LHCN-M2 (cell line): ENCODE results near the gene PCDHB9. TPM values are rescaled to one million over a fixed set of nuclear protein-coding genes. Genes with fewer than 3 reads are reported as not detected.
A peak's percentile ranks its signal among the peaks of the same experiment; 100 is the strongest.
"Not testable (repeated sequence)": the region's sequence is repeated elsewhere in the genome, so short reads cannot be mapped to it uniquely, and the experiment has no call there.

Experiments used
- DNase-seq: peaks from one replicate; pipeline ENCODE4 v3.0.0-alpha.2; 2012; ENCODE audit warnings: low read depth
- total RNA-seq: library from RNA; depleted of rRNA; stranded (reverse); fragments of >200 nt; gene quantifications from 2 replicates; pipeline ENCODE4 v1.2.3, GENCODE V29; 2014

Gene PCDHB9
- total RNA-seq, 1 experiment from 2014 or later, result 2.8 TPM

DNA sequence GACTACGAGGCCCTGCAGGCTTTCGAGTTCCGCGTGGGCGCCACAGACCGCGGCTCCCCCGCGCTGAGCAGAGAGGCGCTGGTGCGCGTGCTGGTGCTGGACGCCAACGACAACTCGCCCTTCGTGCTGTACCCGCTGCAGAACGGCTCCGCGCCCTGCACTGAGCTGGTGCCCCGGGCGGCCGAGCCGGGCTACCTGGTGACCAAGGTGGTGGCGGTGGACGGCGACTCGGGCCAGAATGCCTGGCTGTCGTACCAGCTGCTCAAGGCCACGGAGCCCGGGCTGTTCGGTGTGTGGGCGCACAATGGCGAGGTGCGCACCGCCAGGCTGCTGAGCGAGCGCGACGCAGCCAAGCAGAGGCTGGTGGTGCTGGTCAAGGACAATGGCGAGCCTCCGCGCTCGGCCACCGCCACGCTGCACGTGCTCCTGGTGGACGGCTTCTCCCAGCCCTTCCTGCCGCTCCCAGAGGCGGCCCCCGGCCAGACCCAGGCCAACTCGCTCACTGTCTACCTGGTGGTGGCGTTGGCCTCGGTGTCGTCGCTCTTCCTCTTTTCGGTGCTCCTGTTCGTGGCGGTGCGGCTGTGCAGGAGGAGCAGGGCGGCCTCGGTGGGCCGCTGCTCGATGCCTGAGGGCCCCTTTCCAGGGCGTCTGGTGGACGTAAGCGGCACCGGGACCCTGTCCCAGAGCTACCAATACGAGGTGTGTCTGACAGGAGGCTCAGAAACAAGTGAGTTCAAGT lies 2.7 kb upstream of the PCDHB9 start:
- not testable (repeated sequence) for DNase-seq

DNA sequence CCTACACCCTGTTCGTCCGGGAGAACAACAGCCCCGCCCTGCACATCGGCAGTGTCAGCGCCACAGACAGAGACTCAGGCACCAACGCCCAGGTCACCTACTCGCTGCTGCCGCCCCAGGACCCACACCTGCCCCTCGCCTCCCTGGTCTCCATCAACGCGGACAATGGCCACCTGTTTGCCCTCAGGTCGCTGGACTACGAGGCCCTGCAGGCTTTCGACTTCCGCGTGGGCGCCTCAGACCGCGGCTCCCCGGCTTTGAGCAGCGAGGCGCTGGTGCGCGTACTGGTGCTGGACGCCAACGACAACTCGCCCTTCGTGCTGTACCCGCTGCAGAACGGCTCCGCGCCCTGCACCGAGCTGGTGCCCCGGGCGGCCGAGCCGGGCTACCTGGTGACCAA lies 1.7 kb downstream of the PCDHB9 start:
- DNase-seq, result not testable (repeated sequence)

DNA sequence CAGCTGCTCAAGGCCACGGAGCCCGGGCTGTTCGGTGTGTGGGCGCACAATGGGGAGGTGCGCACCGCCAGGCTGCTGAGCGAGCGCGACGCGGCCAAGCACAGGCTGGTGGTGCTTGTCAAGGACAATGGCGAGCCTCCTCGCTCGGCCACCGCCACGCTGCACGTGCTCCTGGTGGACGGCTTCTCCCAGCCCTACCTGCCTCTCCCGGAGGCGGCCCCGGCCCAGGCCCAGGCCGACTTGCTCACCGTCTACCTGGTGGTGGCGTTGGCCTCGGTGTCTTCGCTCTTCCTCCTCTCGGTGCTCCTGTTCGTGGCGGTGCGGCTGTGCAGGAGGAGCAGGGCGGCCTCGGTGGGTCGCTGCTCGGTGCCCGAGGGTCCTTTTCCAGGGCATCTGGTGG lies 2.2 kb downstream of the PCDHB9 start:
- not testable (repeated sequence) for DNase-seq

DNA sequence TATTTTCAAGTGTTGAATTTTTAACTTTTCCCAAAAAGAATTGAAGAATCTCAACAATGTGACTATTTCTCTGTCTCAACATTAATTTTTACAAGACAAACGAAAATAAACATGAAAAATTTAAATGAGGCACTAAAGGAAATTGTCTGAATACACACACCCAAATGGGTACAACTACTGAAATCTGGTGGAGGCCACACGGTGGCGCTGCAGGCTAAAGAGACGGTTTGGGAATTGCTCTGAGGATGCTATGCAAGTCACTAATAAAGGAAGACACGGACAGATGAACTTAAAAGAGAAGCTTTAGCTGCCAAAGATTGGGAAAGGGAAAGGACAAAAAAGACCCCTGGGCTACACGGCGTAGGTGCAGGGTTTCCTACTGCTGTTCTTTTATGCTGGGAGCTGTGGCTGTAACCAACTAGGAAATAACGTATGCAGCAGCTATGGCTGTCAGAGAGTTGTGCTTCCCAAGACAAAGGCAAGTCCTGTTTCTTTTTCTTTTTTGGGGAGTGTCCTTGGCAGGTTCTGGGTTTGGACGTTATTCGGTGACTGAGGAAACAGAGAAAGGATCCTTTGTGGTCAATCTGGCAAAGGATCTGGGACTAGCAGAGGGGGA lies 5.3 kb downstream of the PCDHB9 start, which contains the start of gene PCDHB10:
Gene PCDHB10, plus strand, starts transcription at position 244 of the 616 bp plus-strand sequence. Its CDS starts 200 bp downstream, at position 444.
- DNase-seq, result peak; percentile 26

DNA sequence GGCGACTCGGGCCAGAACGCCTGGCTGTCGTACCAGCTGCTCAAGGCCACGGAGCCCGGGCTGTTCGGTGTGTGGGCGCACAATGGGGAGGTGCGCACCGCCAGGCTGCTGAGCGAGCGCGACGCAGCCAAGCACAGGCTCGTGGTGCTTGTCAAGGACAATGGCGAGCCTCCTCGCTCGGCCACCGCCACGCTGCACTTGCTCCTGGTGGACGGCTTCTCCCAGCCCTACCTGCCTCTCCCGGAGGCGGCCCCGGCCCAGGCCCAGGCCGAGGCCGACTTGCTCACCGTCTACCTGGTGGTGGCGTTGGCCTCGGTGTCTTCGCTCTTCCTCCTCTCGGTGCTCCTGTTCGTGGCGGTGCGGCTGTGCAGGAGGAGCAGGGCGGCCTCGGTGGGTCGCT lies 7.4 kb downstream of the PCDHB9 start:
- not testable (repeated sequence) for DNase-seq

DNA sequence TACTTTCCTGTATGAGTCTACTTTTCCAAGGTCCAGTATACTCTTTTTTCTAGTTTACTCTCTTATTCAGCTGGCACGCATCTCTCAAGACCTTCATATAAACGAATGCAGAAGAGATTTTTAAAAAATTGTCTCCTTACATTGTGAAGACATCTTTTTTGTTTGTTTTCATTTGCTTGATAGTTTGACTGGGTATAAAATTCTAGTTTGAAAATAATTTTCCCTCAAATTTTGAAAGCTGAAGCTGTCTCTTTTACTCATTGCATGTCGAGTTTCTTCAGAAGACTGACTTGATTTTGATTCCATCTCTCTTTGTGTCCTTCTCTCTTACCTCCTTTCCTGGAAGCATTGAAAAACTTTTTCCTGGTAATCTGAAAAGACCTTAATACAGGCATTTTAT lies 9.4 kb downstream of the PCDHB9 start:
- DNase-seq, result no peak

DNA sequence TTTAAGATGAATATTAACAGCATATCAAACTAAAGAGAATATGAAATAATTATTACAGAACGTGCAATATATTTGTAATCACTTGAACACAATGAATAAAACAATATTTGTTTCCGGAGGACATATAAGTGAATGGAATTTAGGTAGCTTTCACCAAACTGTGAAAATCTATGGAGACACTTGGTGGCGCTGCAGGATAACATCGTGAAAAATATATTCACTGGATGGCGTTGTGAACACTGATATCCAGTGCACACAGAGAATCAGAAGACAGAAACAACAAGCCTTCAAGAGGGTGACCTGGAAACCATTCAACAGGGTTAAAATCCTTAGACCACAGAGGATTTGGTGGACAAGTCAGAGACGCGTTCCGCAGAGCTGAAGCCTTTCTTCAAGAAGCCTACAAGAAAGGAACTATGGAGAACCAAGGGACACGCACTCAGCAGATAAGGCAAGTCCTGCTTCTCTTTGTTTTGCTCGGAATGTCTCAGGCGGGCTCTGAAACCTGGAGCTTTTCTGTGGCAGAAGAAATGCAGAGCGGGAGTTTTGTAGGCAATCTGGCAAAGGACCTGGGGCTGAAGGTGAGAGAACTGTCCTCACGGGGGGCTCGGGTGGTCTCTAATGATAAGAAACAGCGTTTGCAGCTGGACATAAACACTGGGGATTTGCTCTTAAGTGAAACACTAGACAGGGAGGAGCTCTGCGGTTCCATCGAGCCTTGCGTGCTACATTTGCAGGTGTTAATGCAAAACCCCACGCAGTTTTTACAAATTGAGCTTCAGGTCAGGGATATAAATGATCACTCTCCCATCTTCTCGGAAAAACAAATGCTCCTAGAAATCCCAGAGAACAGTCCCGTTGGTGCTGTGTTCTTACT lies 12.6 kb downstream of the PCDHB9 start, which contains the start of gene PCDHB11:
Gene PCDHB11, plus strand, starts transcription at position 269 of the 877 bp plus-strand sequence. Its CDS starts 148 bp downstream, at position 417.
- peak; percentile 33 for DNase-seq

DNA sequence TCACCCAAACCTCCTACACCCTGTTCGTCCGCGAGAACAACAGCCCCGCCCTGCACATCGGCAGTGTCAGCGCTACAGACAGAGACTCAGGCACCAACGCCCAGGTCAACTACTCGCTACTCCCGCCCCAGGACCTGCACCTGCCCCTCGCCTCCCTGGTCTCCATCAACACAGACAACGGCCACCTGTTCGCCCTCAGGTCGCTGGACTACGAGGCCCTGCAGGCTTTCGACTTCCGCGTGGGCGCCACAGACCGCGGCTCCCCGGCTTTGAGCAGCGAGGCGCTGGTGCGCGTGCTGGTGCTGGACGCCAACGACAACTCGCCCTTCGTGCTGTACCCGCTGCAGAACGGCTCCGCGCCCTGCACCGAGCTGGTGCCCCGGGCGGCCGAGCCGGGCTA lies 14.2 kb downstream of the PCDHB9 start:
- DNase-seq, result not testable (repeated sequence)

DNA sequence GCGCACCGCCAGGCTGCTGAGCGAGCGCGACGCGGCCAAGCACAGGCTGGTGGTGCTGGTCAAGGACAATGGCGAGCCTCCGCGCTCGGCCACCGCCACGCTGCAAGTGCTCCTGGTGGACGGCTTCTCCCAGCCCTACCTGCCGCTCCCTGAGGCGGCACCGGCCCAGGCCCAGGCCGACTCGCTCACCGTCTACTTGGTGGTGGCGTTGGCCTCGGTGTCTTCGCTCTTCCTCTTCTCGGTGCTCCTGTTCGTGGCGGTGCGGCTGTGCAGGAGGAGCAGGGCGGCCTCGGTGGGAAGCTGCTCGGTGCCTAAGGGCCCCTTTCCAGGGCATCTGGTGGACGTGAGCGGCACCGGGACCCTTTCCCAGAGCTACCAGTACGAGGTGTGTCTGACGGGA lies 14.7 kb downstream of the PCDHB9 start:
- not testable (repeated sequence) for DNase-seq

DNA sequence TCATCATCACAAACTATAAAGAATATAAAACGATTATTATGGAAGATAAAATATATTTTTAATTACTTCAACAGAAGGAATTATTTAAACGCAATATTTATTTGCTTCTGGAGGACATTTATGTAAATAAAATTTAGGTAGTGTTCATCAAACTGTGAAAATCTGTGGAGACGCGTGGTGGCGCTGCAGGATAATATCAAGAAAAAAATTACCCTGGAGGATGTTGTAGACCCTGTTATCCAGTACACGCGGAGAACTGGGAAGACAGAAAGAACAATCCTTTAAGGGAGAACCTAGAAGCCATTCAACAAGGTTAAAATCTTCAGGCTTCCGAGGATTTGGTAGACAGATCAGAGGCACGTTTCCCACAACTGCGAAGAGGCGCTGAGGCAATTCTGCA lies 21.5 kb downstream of the PCDHB9 start, which contains the start of gene PCDHB12:
Gene PCDHB12, plus strand, starts transcription at position 242 of the 400 bp plus-strand sequence. CDS start 189 bp downstream, outside the sequence.
- peak; percentile 62 for DNase-seq

DNA sequence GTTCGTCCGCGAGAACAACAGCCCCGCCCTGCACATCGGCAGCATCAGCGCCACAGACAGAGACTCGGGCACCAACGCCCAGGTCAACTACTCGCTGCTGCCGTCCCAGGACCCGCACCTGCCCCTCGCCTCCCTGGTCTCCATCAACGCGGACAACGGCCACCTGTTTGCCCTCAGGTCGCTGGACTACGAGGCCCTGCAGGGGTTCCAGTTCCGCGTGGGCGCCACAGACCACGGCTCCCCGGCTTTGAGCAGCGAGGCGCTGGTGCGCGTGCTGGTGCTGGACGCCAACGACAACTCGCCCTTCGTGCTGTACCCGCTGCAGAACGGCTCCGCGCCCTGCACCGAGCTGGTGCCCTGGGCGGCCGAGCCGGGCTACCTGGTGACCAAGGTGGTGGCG lies 23.3 kb downstream of the PCDHB9 start:
- not testable (repeated sequence) for DNase-seq

DNA sequence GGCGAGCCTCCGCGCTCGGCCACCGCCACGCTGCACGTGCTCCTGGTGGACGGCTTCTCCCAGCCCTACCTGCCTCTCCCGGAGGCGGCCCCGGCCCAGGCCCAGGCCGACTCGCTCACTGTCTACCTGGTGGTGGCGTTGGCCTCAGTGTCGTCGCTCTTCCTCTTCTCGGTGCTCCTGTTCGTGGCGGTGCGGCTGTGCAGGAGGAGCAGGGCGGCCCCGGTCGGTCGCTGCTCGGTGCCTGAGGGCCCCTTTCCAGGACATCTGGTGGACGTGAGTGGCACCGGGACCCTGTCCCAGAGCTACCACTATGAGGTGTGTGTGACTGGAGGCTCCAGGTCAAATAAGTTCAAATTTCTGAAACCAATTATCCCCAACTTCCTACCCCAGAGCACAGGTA lies 23.9 kb downstream of the PCDHB9 start:
- not testable (repeated sequence) for DNase-seq

DNA sequence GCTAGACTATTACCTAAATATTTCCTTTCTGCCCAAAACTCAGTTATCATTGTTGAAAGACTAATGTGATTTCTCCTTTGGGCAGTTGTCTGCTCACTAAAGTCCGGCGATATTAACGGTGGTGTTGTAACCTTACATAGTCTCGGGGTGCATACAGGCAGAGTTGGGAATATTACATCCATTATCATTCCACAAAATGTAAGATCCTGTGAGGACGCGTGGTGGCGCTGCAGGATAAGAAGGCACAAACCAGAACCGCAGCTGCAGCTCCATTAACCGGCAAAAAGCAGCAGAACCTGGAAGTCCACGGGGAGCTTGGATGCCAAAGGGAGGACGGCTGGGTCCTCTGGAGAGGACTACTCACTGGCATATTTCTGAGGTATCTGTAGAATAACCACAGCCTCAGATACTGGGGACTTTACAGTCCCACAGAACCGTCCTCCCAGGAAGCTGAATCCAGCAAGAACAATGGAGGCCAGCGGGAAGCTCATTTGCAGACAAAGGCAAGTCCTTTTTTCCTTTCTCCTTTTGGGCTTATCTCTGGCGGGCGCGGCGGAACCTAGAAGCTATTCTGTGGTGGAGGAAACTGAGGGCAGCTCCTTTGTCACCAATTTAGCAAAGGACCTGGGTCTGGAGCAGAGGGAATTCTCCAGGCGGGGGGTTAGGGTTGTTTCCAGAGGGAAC lies 26.8 kb downstream of the PCDHB9 start, which contains the start of gene PCDHB13:
Gene PCDHB13, plus strand, starts transcription at position 264 of the 684 bp plus-strand sequence. Its CDS starts 205 bp downstream, at position 469.
- DNase-seq, result peak; percentile 75

DNA sequence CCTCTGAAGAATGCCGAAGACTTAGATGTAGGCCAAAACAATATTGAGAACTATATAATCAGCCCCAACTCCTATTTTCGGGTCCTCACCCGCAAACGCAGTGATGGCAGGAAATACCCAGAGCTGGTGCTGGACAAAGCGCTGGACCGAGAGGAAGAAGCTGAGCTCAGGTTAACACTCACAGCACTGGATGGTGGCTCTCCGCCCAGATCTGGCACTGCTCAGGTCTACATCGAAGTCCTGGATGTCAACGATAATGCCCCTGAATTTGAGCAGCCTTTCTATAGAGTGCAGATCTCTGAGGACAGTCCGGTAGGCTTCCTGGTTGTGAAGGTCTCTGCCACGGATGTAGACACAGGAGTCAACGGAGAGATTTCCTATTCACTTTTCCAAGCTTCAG lies 27.6 kb downstream of the PCDHB9 start:
- not testable (repeated sequence) for DNase-seq

DNA sequence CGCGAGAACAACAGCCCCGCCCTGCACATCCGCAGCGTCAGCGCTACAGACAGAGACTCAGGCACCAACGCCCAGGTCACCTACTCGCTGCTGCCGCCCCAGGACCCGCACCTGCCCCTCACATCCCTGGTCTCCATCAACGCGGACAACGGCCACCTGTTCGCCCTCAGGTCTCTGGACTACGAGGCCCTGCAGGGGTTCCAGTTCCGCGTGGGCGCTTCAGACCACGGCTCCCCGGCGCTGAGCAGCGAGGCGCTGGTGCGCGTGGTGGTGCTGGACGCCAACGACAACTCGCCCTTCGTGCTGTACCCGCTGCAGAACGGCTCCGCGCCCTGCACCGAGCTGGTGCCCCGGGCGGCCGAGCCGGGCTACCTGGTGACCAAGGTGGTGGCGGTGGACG lies 28.5 kb downstream of the PCDHB9 start:
- not testable (repeated sequence) for DNase-seq

DNA sequence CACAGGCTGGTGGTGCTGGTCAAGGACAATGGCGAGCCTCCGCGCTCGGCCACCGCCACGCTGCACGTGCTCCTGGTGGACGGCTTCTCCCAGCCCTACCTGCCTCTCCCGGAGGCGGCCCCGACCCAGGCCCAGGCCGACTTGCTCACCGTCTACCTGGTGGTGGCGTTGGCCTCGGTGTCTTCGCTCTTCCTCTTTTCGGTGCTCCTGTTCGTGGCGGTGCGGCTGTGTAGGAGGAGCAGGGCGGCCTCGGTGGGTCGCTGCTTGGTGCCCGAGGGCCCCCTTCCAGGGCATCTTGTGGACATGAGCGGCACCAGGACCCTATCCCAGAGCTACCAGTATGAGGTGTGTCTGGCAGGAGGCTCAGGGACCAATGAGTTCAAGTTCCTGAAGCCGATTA lies 29.1 kb downstream of the PCDHB9 start:
- DNase-seq, result not testable (repeated sequence)

DNA sequence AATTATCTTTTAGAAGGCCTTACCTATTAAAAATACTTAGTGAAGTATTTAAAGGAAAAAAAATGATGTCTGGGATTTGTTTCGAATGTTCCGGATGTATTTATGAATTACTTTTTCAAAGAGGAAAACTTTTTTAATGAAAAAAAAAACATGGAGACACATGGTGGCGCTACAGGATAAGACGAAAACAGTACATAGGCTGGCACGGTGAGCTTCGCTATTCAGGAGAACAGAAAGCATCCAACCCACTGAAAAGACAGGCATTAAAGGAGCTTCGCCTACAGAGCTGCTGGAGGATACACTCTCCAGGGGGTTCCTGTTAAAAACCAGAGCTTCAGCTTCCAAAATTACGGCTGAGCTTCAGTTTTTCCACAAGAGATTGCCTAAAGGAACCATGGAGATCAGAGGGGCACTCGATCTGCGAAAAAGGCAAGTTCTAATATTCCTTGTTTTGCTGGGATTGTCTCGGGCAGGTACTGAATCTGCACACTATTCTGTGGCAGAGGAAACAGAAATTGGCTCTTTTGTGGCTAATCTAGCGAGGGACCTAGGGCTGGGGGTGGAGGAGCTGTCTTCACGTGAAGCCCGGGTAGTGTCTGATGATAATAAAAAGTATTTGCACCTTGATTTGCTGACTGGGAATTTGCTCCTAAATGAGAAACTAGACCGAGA lies 36.3 kb downstream of the PCDHB9 start, which contains the start of gene PCDHB14:
Gene PCDHB14, plus strand, starts transcription at position 232 of the 672 bp plus-strand sequence. Its CDS starts 163 bp downstream, at position 395.
- peak; percentile 35 for DNase-seq

DNA sequence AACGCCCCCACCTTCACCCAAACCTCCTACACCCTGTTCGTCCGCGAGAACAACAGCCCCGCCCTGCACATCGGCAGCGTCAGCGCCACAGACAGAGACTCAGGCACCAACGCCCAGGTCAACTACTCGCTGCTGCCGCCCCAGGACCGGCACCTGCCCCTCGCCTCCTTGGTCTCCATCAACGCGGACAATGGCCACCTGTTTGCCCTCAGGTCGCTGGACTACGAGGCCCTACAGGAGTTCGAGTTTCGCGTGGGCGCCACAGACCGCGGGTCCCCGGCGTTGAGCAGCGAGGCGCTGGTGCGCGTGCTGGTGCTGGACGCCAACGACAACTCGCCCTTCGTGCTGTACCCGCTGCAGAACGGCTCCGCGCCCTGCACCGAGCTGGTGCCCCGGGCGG lies 37.9 kb downstream of the PCDHB9 start:
- not testable (repeated sequence) for DNase-seq

DNA sequence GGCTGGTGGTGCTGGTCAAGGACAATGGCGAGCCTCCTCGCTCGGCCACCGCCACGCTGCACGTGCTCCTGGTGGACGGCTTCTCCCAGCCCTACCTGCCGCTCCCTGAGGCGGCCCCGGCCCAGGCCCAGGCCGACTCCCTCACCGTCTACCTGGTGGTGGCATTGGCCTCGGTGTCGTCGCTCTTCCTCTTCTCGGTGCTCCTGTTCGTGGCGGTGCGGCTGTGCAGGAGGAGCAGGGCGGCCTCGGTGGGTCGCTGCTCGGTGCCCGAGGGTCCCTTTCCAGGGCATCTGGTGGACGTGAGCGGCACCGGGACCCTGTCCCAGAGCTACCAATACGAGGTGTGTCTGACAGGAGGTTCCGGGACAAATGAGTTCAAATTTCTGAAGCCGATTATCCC lies 38.5 kb downstream of the PCDHB9 start:
- DNase-seq, result not testable (repeated sequence)

DNA sequence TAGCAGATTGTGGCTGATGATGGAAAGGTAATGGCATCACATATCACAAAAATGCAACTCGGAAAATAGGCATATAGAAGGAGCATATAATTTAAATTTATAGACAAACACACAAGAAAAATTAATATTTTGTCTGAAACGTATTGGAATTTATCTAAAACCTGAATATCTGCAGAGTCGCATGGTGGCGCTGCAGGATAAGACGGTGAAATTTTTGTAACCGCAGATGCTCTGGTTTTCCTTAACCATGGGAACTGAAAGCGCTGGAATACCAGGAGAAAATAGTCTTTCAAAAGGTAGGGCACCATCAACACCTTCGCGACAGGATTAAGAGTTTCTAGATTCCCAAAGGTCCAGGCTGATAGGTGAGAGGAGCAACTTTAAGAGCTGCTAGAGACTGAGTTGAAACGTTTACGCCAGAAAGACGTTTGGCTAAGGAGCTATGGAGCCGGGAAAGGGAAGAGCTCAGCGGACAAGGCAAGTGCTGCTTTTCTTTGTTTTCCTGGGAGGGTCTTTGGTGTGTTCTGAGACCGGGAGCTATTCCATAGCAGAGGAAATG lies 47.2 kb downstream of the PCDHB9 start:
- peak; percentile 22 for DNase-seq
